ENCODE measurements around the gene ROBO2. TPM values are rescaled to one million over a fixed set of nuclear protein-coding genes. Genes with fewer than 3 reads are reported as not detected.

The ROBO2 gene
- total and polyA plus RNA-seq, 10 of the 15 experiments (the other 5 are each of a cell fraction or from before 2014, with no cell fraction given) = 0.22 to 2.5 (median 0.81) TPM

DNA sequence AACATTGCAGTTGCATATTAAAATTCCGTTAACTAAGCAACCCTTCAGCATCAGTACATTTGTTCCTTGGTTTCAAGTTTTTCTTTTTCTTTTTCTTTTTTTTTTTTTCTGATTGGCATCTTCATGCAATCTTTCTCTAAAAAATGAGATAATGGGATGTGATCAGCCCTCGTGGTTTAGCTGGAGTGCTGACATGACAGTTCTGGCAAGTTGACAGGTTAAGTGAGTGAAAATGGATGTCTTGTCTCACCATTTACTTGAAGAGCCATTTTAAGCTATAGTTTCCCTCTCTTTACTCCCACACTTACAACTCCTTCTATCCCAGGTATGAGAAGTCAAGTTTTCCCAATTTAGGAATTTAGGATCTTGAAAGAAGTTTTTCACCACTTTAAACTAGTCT is 495.2 kb downstream of the ROBO2 start:
- Histone ChIP-seq H3K4me2 (ENCODE audit: control insufficient read depth, insufficient read depth) (no peak overlapping the region), H2AFZ (ENCODE audit: control insufficient read depth, low read depth, low read length) (no peak overlapping the region), H3K79me2 (ENCODE audit: control insufficient read depth, insufficient read depth, low read length) (no peaks in the 10 kb centered on the region), H3K36me3 (ENCODE audit: control insufficient read depth in 2 of 2, insufficient read depth in 2 of 2, low read length in 1 of 2) (no peaks in the 10 kb centered on the region), H4K20me1 (ENCODE audit: control insufficient read depth, insufficient read depth) (no peaks in the 10 kb centered on the region), H3K4me3 (no peak overlapping the region), H3K27me3 (replicated peaks in 1 of 2; ENCODE audit: control insufficient read depth in 2 of 2, insufficient read depth in 2 of 2, low read length in 1 of 2) (no peaks in the 10 kb centered on the region), H3K9me3 (replicated peaks; ENCODE audit: control insufficient read depth, insufficient read depth, low read length) (no peaks in the 10 kb centered on the region), H3K9ac (ENCODE audit: control insufficient read depth, insufficient read depth, low read length) (no peak overlapping the region), H3K4me1 (ENCODE audit: control insufficient read depth, insufficient read depth, low read length) (no peaks in the 10 kb centered on the region), H3K27ac (ENCODE audit: control insufficient read depth, insufficient read depth) (no peak overlapping the region)
- FAIRE-seq = no peak
- TF ChIP-seq NFYB (IDR thresholded peaks at IDR 0.05; ENCODE audit: insufficient read depth, low read depth, low read length) = no peak
- TF ChIP-seq, protein P1, sequence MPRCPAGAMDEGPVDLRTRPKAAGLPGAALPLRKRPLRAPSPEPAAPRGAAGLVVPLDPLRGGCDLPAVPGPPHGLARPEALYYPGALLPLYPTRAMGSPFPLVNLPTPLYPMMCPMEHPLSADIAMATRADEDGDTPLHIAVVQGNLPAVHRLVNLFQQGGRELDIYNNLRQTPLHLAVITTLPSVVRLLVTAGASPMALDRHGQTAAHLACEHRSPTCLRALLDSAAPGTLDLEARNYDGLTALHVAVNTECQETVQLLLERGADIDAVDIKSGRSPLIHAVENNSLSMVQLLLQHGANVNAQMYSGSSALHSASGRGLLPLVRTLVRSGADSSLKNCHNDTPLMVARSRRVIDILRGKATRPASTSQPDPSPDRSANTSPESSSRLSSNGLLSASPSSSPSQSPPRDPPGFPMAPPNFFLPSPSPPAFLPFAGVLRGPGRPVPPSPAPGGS (IDR thresholded peaks at IDR 0.05; ENCODE audit: borderline replicate concordance, insufficient read depth, low read depth, low read length, poor library complexity, severe bottlenecking) = no peak
- BruUV-seq (replicated peaks) = no TSS peak
- in situ Hi-C loops (cut with MboI) (no loop called here), intact Hi-C loops (cut with micrococcal nuclease; ENCODE audit: unreplicated experiment) (no loop called here)
- ChIA-PET SMC1A (ENCODE audit: uncharacterized antibody, unreplicated experiment) (no interaction called here), POLR2A (no interaction called here), CTCF (no interaction called here), RAD21 (ENCODE audit: unreplicated experiment) (no interaction called here)
- 31% methylated on average over 2 of the region's 2 CpGs for whole genome bisulfite sequencing (ENCODE audit: insufficient coverage, insufficient replicate concordance, low lambda C conversion rate, missing lambda C conversion rate)
- DNase-seq (ENCODE audit: low read depth, low spot score) = no peak
- ATAC-seq = no peak

DNA sequence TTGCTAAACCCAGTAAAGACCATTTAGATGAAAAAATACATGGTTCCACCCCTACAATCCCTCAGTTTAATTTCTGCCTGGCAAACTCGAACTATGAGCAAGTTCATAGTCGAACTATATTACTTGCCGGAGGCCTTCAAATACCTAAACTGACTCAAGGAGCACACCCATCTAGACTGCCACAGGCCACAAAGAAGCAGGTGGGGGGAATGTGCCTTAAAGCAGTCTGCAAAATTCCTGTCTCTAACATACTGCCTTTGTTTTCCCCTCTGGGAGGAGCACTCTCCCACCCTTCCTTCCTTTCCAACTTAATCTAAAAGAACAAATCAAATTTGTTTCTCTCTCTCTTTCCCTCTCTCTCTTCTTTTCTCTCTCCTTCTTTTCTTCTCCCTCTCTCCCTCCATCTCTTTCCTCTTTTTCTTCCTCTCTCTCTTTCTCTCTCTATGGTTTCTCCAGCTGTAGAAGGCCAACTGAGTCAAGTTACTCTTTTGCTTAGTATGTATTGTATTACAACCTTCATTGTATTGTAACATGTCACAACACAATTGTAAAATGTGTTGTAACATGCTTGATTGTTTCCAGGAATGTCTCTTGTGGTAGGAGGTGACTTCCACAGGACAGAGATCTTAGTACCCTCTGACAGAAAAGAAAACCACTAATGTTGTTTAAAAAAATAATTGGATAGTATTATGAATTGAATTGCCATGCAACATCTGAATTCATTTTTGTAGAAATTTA is 496.3 kb downstream of the ROBO2 start:
- H3K27me3 ChIP-seq (replicated peaks in 1 of 2; ENCODE audit: control insufficient read depth in 2 of 2, insufficient read depth in 2 of 2, low read length in 1 of 2) = no peaks in the 10 kb centered on the region
- TF ChIP-seq RCOR1 (conservative IDR thresholded peaks at IDR 0.05; ENCODE audit: low read depth, low read length) (no peak), NBN (IDR thresholded peaks at IDR 0.05) (no peak), NFYB (IDR thresholded peaks at IDR 0.05; ENCODE audit: insufficient read depth, low read depth, low read length) (no peak), ZNF24 (IDR thresholded peaks at IDR 0.05) (no peak), RELA (IDR thresholded peaks at IDR 0.05; ENCODE audit: borderline replicate concordance, partially characterized antibody) (no peak)
- TF ChIP-seq, protein P2, sequence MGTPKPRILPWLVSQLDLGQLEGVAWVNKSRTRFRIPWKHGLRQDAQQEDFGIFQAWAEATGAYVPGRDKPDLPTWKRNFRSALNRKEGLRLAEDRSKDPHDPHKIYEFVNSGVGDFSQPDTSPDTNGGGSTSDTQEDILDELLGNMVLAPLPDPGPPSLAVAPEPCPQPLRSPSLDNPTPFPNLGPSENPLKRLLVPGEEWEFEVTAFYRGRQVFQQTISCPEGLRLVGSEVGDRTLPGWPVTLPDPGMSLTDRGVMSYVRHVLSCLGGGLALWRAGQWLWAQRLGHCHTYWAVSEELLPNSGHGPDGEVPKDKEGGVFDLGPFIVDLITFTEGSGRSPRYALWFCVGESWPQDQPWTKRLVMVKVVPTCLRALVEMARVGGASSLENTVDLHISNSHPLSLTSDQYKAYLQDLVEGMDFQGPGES (IDR thresholded peaks at IDR 0.05) = no peak
- TF ChIP-seq, protein P3, sequence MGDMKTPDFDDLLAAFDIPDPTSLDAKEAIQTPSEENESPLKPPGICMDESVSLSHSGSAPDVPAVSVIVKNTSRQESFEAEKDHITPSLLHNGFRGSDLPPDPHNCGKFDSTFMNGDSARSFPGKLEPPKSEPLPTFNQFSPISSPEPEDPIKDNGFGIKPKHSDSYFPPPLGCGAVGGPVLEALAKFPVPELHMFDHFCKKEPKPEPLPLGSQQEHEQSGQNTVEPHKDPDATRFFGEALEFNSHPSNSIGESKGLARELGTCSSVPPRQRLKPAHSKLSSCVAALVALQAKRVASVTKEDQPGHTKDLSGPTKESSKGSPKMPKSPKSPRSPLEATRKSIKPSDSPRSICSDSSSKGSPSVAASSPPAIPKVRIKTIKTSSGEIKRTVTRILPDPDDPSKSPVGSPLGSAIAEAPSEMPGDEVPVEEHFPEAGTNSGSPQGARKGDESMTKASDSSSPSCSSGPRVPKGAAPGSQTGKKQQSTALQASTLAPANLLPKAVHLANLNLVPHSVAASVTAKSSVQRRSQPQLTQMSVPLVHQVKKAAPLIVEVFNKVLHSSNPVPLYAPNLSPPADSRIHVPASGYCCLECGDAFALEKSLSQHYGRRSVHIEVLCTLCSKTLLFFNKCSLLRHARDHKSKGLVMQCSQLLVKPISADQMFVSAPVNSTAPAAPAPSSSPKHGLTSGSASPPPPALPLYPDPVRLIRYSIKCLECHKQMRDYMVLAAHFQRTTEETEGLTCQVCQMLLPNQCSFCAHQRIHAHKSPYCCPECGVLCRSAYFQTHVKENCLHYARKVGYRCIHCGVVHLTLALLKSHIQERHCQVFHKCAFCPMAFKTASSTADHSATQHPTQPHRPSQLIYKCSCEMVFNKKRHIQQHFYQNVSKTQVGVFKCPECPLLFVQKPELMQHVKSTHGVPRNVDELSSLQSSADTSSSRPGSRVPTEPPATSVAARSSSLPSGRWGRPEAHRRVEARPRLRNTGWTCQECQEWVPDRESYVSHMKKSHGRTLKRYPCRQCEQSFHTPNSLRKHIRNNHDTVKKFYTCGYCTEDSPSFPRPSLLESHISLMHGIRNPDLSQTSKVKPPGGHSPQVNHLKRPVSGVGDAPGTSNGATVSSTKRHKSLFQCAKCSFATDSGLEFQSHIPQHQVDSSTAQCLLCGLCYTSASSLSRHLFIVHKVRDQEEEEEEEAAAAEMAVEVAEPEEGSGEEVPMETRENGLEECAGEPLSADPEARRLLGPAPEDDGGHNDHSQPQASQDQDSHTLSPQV (IDR thresholded peaks at IDR 0.05) = no peak

More for the DNA sequence above, 496.3 kb downstream of the ROBO2 start:
- Histone ChIP-seq H3K79me2 (ENCODE audit: control insufficient read depth, insufficient read depth, low read length) (no peaks in the 10 kb centered on the region), H3K4me3 (no peak overlapping the region), H3K9ac (ENCODE audit: control insufficient read depth, insufficient read depth, low read length) (no peak overlapping the region), H3K9me3 (replicated peaks; ENCODE audit: control insufficient read depth, insufficient read depth, low read length) (no peaks in the 10 kb centered on the region), H2AFZ (ENCODE audit: control insufficient read depth, low read depth, low read length) (no peak overlapping the region), H3K36me3 (ENCODE audit: control insufficient read depth in 2 of 2, insufficient read depth in 2 of 2, low read length in 1 of 2) (no peaks in the 10 kb centered on the region), H3K27ac (ENCODE audit: control insufficient read depth, insufficient read depth) (no peak overlapping the region), H4K20me1 (ENCODE audit: control insufficient read depth, insufficient read depth) (no peaks in the 10 kb centered on the region), H3K4me1 (ENCODE audit: control insufficient read depth, insufficient read depth, low read length) (no peaks in the 10 kb centered on the region), H3K4me2 (ENCODE audit: control insufficient read depth, insufficient read depth) (no peak overlapping the region)
- no TSS peak for BruUV-seq (replicated peaks)
- CTCF ChIA-PET = no interaction called here
- FAIRE-seq (no peak), ATAC-seq (no peak), DNase-seq (ENCODE audit: low read depth, low spot score) (no peak)
- in situ Hi-C loops (cut with MboI) (no loop called here), intact Hi-C loops (cut with micrococcal nuclease; ENCODE audit: unreplicated experiment) (no loop called here)
- 30% methylated on average over 3 of the region's 3 CpGs for WGBS (ENCODE audit: insufficient coverage, insufficient replicate concordance, low lambda C conversion rate, missing lambda C conversion rate)
- SMC1A ChIA-PET (ENCODE audit: uncharacterized antibody, unreplicated experiment) = no interaction called here
- RAD21 ChIA-PET (ENCODE audit: unreplicated experiment) = no interaction called here
- POLR2A ChIA-PET = interaction anchor here (0.7 kb wide), 1 partner anchor 11 kb away, joined by 3 read pairs; no protein-coding TSS in a partner anchor

Measured in GM12878 (cell line).